ENCODE data around the gene GPR39.

DNA sequence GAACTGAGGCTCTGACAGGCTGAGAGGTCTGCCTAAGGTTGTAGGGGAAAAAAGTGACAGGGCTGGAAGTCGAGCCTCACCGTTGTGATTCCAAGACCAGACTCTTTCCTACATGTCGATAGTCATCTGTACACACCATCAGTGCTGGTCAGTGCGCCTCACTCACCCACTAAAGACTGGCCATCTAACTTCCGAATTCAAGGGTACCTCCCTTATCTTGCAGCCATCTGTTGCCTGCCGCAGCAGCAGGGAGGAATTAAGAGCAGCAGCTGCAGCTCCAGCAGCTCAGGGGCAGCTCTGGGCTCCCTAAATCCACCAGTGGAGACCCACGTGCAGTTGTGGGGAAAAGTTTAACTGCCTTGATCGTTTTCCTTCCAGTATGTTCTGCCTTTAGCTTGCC lies 32.6 kb upstream of the GPR39 start:
- no peak for TF ChIP-seq CTCF (IDR thresholded peaks at IDR 0.05)
- no peak for TF ChIP-seq POLR2A (IDR thresholded peaks at IDR 0.05)

All from uterus (tissue), 2 donors.